SH-SY5Y (cell line): ENCODE results near the gene YWHAQ.

Source experiments
- GATA2 ChIP-seq: IDR thresholded peaks from 2 replicates; pipeline ENCODE4 v1.6.1; 2011; ENCODE audit warnings: mild to moderate bottlenecking, low read depth, low read length
- GATA3 ChIP-seq: IDR thresholded peaks from 2 replicates; pipeline ENCODE4 v1.6.1; 2011; ENCODE audit warnings: low read depth, mild to moderate bottlenecking, low read length, moderate library complexity

YWHAQ gene

DNA sequence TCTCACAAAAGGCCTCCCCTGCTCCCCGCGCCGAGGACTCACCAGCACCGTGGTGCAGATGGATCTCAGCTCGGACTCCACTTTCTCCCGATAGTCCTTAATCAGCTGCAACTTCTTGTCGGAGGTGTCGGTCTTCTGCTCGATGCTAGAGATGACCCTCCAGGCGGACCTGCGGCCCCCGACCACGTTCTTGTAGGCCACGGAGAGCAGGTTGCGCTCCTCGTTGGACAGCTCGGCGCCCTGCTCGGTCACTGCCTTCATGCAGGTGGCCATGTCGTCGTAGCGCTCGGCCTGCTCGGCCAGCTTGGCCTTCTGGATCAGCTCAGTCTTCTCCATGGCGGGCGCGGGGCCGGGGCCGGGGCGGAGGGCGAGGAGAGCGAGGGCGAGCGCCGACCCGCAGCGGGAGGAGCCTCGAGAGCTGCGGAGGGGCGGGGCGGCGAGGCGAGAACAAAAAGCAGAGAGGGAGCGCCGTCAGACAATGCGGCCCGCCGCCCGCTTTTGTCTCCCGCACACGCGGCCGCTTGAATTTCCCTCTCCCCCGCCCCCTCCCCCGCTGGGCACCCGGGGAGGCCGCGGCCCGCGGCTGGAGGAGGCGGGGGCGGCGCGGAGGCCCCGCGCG is 571 bp downstream of the YWHAQ start:
- TF ChIP-seq GATA2: no peak
- TF ChIP-seq GATA3: no peak

DNA sequence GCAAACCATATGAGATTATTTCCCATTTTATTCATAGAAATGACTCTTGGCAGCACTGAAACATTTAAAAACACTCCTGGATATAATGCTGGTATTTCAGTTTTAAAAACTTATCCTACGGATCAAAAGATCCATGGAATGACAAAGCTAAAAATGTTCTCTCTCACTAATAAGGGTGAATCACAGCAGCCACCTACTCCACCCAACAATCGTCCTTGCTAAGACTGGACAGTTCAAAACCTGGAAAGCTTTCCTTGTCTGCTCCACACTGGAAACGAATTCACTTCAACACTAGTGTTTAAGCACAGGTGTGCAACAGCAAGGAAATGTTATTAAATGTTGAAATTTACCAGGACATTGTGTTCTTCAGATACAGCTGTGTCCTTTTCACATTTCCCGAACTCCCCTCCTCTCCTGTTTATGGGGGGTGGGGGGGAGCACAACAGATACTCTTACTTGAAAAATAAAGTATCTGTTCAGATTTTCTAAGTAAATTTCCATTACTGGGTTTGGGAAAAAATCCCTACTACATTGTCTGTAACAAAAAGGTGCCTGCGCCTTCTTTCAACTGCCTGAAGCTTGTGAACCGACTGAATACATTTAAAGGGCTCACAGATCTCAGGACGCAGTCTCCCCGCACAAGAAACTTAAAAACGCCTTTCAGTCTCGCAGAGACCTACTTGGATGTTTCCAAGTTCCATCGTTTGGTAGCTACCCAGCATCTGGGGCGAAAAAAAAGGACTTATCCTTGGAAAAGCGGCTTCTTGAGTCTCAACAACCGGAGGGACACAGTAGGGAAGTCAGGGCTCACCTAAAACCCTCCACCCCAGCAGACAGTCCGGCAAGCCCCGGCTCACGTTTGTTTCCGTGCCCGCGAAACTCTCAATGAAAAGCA is 1.3 kb downstream of the YWHAQ start:
- TF ChIP-seq GATA2 (no peak), GATA3 (no peak)

DNA sequence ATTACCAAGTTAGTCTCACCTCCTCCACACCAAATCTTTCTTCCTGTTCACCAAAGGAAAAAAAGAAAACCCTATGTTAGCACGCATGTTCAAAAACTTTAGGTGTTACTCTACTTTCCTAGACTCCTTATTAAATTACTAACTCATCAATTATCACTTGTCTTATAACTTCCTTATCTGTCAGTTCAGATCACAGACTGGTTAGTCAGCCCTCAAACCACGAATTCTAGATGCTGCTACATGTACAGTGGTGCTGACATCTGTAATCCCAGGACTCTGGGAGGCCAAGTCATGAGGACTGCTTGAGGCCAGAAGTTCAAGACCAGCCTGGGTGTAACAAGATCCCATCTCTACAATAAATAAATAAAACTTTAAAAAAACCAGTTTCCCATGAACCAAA is 3.5 kb downstream of the YWHAQ start:
- TF ChIP-seq GATA2 (no peak), GATA3 (no peak)

DNA sequence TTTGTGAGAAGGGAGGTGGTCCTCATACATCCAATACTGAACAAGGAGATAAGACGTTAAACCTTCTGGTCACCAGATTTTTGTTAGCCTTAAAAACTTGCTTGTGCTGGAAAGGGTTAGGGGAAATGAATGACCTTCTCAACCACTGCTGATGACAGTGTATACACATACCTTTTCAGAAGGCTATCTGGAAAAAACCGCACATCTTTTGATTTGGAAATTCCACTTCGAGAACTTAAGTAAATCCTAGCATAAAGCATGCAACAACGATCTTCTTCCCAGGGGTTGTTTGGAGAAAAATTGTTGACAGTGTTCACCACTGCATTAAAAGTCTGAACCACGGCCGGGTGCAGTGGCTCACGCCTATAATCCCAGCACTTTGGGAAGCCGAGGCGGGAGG is 7.6 kb downstream of the YWHAQ start:
- TF ChIP-seq GATA3 (no peak), GATA2 (no peak)

DNA sequence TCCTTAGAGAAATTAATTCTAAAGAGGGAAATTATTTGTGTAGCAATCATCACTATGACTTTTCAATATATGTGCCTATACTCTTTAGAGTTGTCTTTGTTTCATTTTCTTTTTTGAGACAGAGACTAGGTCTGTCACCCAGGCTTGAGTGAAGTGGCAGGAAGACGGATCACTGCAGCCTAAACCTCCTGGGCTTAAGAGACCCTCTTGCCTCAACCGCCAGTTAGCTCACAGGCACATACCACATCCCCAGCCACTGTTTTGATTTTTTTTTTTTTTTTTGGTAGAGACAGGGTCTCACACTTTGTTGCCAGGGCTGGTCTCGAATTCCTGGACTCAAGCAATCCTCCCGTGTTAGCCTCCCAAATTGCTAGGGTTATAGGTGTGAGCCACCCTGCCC is 12.4 kb downstream of the YWHAQ start:
- TF ChIP-seq GATA3 (no peak), GATA2 (no peak)

DNA sequence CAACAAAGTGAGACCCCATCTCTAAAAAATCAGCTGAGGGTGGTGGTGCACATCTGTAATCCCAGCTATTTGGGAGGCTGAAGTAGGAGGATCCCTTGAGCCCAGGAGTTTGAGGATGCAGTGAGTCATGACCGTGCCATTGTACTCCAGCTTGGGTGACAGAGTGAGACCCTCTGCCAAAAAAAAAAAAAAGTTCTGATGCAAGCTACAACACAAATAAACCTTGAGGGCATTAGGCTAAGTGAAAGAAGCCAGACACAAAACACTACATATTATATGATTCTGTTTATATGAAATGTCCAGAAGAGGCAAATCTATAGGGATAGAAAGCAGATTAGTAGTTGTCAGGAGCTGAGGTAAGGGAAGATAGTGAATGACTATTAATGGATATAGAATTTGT is 13.0 kb downstream of the YWHAQ start:
- no peak for TF ChIP-seq GATA2
- TF ChIP-seq GATA3: no peak

DNA sequence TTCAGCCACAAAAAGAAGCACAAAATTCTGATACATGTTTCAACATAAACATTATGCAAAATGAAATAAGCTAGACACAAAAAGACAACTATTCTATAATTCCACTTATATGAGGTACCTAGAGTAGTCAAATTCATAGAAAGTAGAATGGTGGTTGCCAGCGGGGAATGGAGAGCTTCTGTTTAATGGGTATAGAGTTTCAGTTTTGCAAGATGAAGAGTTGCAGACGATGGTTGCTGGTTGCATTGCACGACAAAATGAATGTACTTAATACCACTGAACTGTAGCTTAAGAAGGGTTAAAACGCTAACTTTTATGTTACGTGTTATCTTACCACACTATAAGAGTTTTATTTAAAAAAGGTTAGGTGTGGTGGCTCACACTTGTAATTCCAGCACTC is 13.5 kb downstream of the YWHAQ start:
- TF ChIP-seq GATA3 (no peak), GATA2 (no peak)

DNA sequence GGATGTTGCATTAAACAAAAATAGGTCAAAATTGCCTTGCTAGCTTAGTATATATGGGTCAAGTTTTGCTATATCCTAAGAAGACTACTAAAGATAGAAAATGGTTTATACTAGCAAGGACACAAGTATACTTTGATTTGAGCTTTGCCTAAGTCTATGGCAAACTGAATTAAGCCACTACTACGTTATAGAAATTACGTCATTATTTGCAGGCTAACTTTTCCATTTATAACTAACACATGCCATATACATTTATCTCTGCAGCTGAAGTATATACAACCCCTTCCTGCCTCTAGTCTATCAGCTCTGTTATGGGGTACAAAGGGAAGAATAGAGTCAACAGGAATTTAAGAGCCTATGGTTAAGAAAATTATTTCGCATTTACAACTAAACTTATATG is 16.2 kb downstream of the YWHAQ start:
- no peak for TF ChIP-seq GATA2
- no peak for TF ChIP-seq GATA3

DNA sequence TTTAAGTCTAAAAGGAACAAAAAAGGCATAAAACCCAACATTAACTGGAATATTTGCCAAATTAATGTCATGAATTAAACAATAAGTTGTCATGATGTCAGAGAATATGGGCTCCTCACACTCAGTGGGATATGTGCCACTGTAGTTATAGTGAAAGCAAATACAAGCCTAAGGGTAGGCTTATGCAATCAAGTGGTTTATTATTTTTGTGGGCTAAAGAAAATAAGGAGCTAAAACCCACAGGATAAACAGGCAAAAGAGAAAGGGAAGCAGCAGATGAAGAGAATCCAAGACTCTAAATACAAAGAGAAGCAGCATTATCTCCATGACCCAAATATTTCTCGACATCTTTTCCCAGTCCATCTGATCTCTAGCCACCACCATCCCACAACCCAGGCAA is 17.5 kb downstream of the YWHAQ start:
- TF ChIP-seq GATA2 (no peak), GATA3 (no peak)

DNA sequence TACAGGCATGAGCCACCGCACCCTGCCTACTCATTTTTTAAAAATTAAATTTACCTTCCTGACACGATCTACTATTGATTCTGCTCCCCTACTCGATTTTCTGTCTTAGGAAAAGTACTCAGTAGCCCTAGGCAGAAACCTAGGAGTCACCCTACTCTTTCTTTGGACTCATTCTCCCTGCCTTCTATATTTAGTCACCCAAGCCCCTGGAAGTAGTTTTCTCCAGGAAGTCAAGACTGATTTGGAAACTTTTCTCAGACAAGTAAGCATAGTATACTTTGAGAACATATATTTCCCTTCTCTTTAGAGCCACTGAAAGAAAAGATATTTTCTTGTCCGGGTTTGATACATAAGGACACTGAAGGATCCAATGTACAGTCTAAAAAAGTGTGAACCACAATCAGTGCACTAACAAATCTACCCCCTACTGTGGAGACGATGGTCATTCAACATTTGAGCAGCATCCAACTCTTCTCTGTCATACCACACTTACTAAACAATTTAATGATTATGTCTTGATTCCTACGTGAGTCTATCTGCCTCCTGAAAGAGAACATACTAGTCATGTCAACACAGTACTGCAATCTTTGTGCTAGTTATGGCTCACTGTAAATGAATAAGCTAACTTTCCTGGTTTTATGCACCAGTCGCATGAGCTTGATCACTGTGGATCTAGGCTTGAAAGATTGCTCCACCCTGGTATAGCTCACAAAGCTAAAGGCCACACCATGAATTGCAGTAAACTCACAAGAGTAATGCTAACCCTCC is 19.8 kb downstream of the YWHAQ start:
- no peak for TF ChIP-seq GATA2
- TF ChIP-seq GATA3: no peak

DNA sequence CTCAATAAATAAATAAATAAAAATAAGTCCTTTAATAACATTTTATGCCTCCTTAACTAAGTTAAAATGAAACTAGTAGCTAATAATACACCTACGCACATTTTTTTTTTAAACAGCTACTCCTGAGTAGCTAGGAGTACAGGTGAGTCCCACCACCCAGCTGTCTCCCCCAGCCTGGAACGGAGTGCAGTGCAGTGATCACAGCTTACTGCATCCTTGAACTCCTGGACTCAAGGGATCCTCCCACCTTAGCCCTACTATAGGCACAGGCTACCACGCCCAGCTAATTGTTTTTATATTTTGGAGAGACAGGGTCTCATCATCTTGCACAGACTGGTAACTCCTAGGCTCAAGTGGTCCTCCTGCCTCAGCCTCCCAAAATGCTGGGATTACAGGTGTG is 28.4 kb downstream of the YWHAQ start:
- TF ChIP-seq GATA3 (no peak), GATA2 (no peak)

DNA sequence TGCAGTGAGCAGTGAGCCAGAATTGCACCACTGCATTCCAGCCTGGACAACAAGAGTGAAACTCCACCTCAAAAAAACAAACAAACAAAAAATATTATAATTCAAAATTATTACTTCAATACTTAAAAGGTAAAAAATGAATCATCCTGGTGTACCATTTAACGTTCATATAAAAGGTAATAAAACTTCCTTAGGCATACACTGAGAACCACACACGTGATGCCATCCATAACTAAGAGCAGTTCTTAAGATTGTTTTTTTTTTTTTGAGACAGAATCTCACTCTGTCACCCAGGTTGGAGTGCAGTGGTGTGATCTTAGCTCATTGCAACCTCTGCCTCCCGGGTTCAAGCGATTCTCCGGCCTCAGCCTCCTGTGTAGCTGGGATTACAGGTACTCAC is 29.4 kb downstream of the YWHAQ start:
- TF ChIP-seq GATA2 (no peak), GATA3 (no peak)

DNA sequence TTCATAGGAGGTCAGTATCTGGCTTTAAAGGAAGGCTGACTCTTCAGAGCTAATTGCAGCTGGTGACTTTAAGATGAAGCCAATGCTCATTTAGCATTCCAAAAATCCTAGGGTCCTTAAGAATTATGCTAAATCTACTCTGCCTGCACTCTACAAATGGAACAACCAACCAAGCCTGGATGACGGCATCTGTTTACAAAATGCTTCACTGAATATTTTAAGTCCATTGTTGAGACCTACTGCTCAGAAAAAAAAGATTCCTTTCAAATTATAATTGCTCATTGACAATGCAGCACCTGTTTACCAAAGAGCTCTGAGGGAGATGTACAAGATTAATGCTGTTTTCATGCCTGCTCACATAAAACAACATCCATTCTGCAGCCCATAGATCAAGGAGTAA is 31.4 kb downstream of the YWHAQ start:
- TF ChIP-seq GATA2 (no peak), GATA3 (no peak)

DNA sequence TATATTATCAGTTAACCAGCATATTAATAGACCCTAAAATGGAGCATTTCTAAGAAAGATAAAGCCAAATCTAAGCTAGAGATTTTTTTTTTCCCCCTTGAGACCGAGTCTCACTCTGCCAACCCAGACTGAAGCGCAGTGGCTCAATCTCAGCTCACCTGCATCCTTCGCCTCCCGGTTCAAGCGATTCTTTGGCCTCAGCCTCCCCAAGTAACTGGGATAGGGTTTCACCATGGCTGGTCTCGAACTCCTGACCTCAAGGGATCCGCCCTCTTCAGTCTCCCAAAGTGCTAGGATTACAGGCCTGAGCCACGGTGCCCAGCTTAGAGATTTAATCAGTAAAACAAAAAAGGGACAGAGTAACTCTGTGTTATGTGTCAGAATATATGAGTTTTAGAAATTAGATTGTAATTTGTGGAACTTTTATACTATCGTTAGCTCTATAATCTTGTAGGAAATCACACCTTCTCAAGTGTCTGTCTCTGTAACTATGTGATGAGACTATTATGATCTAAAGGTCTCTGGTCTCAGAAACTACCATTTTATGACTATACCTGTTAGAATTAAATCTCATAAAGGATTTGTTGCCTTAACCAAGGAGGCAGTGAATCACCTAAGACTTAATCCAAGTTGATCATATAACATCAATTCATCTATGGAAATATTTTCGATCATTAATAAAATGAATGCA is 34.0 kb downstream of the YWHAQ start:
- TF ChIP-seq GATA3: no peak
- no peak for TF ChIP-seq GATA2
